Lower lobe of right lung (tissue), 2 donors: Measurements from ENCODE around the gene PCYOX1L. TPM values are rescaled to one million over a fixed set of nuclear protein-coding genes. Genes with fewer than 3 reads are reported as not detected.
A peak's percentile ranks its signal among the peaks of the same experiment; 100 is the strongest.

ENCODE experiments used
- ATAC-seq, 2 donors: fragments of 200-7000 bp; cut with Tn5 transposase; one replicate each; pipeline ENCODE4 v1.9.1; 2020 to 2022; ENCODE audit warnings: mild to moderate bottlenecking in 2 of 2, moderate library complexity in 2 of 2
- DNase-seq: peaks from one replicate; pipeline ENCODE4 v3.0.0-alpha.2; 2020
- H3K27ac ChIP-seq: fragments of 200-600 bp; one replicate; pipeline ENCODE4 v1.8.0; 2022
- H3K27me3 ChIP-seq: fragments of 200-600 bp; one replicate; pipeline ENCODE4 v1.8.0; 2022; ENCODE audit warnings: low read depth
- H3K36me3 ChIP-seq: fragments of 200-600 bp; one replicate; pipeline ENCODE4 v1.8.0; 2022; ENCODE audit warnings: mild to moderate bottlenecking
- H3K4me1 ChIP-seq: fragments of 200-600 bp; one replicate; pipeline ENCODE4 v1.8.0; 2022
- H3K4me3 ChIP-seq: fragments of 200-600 bp; one replicate; pipeline ENCODE4 v1.8.0; 2022; ENCODE audit warnings: mild to moderate bottlenecking
- H3K9me3 ChIP-seq: fragments of 200-600 bp; one replicate; pipeline ENCODE4 v1.8.0; 2022
- CTCF ChIP-seq: fragments of 200-600 bp; IDR thresholded peaks from one replicate; pipeline ENCODE4 v1.8.0; 2022; ENCODE audit warnings: antibody characterized with exemption, mild to moderate bottlenecking
- intact Hi-C: fragments of 100-400 bp; cut with DNase I; formaldehyde crosslinking; loops from one replicate; pipeline ENCODE4 v1.11.0; 2022
- total RNA-seq: library from RNA; stranded (reverse); fragmentation: NEBNext Ultra II Directional; extraction: Animal tissue kit (Norgen Biotek cat#: 25700); gene quantifications from one replicate; pipeline ENCODE4 v1.2.1, GENCODE V29; 2021
- donor health status: DM: no; HTN: yes; CAD: no; lungs with severe emphysema.

PCYOX1L gene
- total RNA-seq, 1 donor from 2014 or later = 5.9 TPM

GRCh38 chr5:149365418-149365817 lies 7.6 kb downstream of the PCYOX1L start:
- DNase-seq (no peak), ATAC-seq (no peak)
- peaks cover 4% of the 10 kb centered on the region for H3K4me1 ChIP-seq
- no peaks in the 10 kb centered on the region for H3K36me3 ChIP-seq
- H3K9me3 ChIP-seq = no peaks in the 10 kb centered on the region
- H3K27ac ChIP-seq = no peak overlapping the region
- no peak overlapping the region for H3K4me3 ChIP-seq
- no peak for TF ChIP-seq CTCF
- intact Hi-C loops = loop anchor here (10.0 kb wide), 1 partner anchor 51 kb away; no protein-coding TSS in a partner anchor
- no peaks in the 10 kb centered on the region for H3K27me3 ChIP-seq

DNA sequence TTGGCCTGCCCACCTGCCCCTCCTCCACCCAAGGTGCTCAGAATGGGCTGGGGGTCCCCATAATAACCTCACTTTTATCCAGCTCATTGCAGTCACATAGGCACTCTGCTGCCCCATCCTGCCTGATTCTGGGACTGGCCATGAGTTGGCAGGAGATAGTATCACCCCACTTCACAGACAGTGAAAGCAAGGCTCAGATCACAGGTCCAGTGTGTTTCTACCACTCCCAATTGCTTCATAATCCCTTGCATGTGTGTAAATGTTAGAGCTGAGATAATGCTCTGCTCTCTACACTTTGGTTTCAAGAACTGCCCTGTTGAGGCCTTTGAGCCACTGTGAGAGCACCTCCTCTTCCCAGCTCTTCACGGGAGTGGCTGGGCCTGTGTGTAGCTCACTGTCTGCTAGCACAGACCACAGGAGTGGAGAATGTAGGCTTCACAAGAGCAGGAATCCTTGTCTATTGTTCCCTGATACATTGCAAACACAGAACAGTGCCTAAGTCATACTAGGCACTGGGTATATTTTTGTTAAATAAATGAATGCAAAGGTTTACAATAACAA lies 8.4 kb downstream of the PCYOX1L start:
- DNase-seq = no peak
- no peak for TF ChIP-seq CTCF
- no peaks in the 10 kb centered on the region for H3K9me3 ChIP-seq
- H3K36me3 ChIP-seq = no peaks in the 10 kb centered on the region
- no peak overlapping the region for H3K27ac ChIP-seq
- H3K4me1 ChIP-seq = no peaks in the 10 kb centered on the region
- ATAC-seq = no peak
- intact Hi-C loops = loop anchor here (10.0 kb wide), 1 partner anchor 51 kb away; no protein-coding TSS in a partner anchor
- no peak overlapping the region for H3K4me3 ChIP-seq
- H3K27me3 ChIP-seq = no peaks in the 10 kb centered on the region

DNA sequence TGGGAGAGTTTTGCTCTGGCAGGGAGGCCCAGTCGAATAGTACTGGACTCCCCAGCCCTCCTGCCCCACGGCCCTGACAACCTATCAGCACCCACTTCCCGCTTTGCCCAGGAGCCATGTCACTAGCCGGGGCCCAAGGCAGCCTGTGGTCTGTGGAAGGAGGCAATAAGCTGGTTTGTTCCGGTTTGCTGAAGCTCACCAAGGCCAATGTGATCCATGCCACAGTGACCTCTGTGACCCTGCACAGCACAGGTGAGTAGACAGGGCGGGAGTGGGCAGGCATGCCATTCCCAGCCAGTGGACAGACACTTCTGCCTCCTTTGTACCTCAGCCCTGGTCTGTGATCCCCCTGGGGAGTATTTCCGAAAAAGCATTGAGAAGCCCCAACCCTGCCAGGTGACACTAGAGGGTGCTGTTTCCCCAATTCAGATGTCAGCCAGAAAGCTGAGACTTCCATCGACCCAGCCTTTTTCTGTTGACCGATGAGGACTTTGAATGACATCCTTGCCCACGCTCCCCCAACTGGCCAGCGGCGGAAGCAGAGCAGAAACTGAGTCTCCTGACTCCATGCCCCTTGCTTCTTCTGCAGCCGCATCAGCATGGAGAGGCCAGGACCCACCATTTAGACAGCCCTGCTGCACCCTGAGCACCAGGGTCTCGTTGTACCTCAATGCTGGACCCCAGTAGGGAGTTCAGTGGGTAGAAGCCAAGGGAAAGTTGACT lies 9.6 kb downstream of the PCYOX1L start:
- H3K27me3 ChIP-seq = no peaks in the 10 kb centered on the region
- H3K9me3 ChIP-seq = no peaks in the 10 kb centered on the region
- H3K27ac ChIP-seq = no peak overlapping the region
- ATAC-seq = peak; percentile 56 to 66
- no peak for DNase-seq
- intact Hi-C loops = loop anchor here (10.0 kb wide), 1 partner anchor 53 kb away; no protein-coding TSS in a partner anchor
- H3K36me3 ChIP-seq = no peaks in the 10 kb centered on the region
- no peak overlapping the region for H3K4me3 ChIP-seq
- no peaks in the 10 kb centered on the region for H3K4me1 ChIP-seq
- TF ChIP-seq CTCF = peak; percentile 74

- TF ChIP-seq CTCF = no peak
- intact Hi-C loops = loop anchor here (10.0 kb wide), 1 partner anchor 53 kb away; no protein-coding TSS in a partner anchor
- DNase-seq = no peak
- H3K9me3 ChIP-seq = no peaks in the 10 kb centered on the region
- H3K4me1 ChIP-seq = no peaks in the 10 kb centered on the region
- no peaks in the 10 kb centered on the region for H3K36me3 ChIP-seq
- H3K27ac ChIP-seq = no peak overlapping the region
- H3K4me3 ChIP-seq = no peak overlapping the region
- no peaks in the 10 kb centered on the region for H3K27me3 ChIP-seq
- ATAC-seq = no peak
Measured at GRCh38 chr5:149367972-149368645, 10.3 kb downstream of the PCYOX1L start.

DNA sequence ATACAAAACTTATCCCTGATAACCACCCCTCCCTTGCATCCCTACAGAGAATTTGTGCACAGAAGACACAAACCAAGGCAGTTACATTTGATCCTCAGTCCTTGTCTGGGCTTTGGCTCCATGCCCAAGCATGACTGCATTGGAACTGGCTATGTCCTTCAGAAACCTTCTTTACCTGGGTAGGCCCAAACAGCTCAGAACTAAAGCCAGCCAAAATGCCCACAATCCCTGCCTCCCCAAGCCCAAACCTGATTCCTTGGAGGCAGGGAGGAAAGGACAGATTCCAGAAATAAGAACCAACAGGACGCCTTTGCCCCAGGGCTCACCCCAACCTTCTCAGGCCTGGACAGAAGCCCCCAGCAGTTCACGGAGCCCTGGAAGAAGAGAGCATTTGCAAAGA lies 13.0 kb downstream of the PCYOX1L start:
- Histone ChIP-seq H3K4me1 (no peaks in the 10 kb centered on the region), H3K36me3 (no peaks in the 10 kb centered on the region), H3K27me3 (no peaks in the 10 kb centered on the region), H3K9me3 (no peaks in the 10 kb centered on the region), H3K27ac (no peak overlapping the region), H3K4me3 (no peak overlapping the region)
- intact Hi-C loops = no loop called here
- TF ChIP-seq CTCF = no peak
- ATAC-seq (no peak), DNase-seq (no peak)
